DOHH2 (cell line): ENCODE results near the gene CDK9.
A peak's percentile ranks its signal among the peaks of the same experiment; 100 is the strongest.

ENCODE experiments used
- H3F3A ChIP-seq: fragments of 200-600 bp; sonication (generic), shearing (Covaris generic); 2 replicates; pipeline ENCODE4 v1.6.0; 2016; ENCODE audit warnings: antibody characterized with exemption, mild to moderate bottlenecking; ENCODE audit not compliant: control insufficient read depth, insufficient read depth
- H3K27ac ChIP-seq: fragments of 200-600 bp; sonication (generic); 2 replicates; pipeline ENCODE4 v1.5.1; 2014; ENCODE audit warnings: low read depth, mild to moderate bottlenecking, low read length, moderate library complexity
- H3K27me3 ChIP-seq: fragments of 200-600 bp; sonication (generic); 2 replicates; pipeline ENCODE4 v1.6.1; 2014; ENCODE audit warnings: mild to moderate bottlenecking, low read length, mixed read lengths; ENCODE audit not compliant: control insufficient read depth
- H3K36me3 ChIP-seq: fragments of 200-600 bp; sonication (generic); 2 replicates; pipeline ENCODE4 v1.6.1; 2014; ENCODE audit warnings: mild to moderate bottlenecking, low read length, moderate library complexity, mixed read lengths; ENCODE audit not compliant: control insufficient read depth
- H3K4me1 ChIP-seq: fragments of 200-600 bp; sonication (generic); 2 replicates; pipeline ENCODE4 v1.6.1; 2014; ENCODE audit warnings: mild to moderate bottlenecking, low read length, mixed read lengths; ENCODE audit not compliant: control insufficient read depth
- H3K4me2 ChIP-seq: fragments of 200-600 bp; sonication (generic); 2 replicates; pipeline ENCODE4 v1.6.0; 2014; ENCODE audit warnings: mild to moderate bottlenecking, low read length, moderate library complexity
- H3K4me3 ChIP-seq: fragments of 200-600 bp; sonication (generic); 2 replicates; pipeline ENCODE4 v1.5.1; 2014; ENCODE audit warnings: mild to moderate bottlenecking, low read length, mixed read lengths
- H3K79me2 ChIP-seq: fragments of 200-600 bp; sonication (generic); 2 replicates; pipeline ENCODE4 v1.6.1; 2014; ENCODE audit warnings: mild to moderate bottlenecking, low read length, mixed read lengths; ENCODE audit not compliant: control insufficient read depth
- H3K9me2 ChIP-seq: fragments of 200-600 bp; sonication (generic); replicated peaks from 2 replicates; pipeline ENCODE4 v1.6.1; 2014; ENCODE audit warnings: mild to moderate bottlenecking, low read length, mixed read lengths; ENCODE audit not compliant: control insufficient read depth
- H3K9me3 ChIP-seq: fragments of 200-600 bp; sonication (generic); 2 replicates; pipeline ENCODE4 v1.6.1; 2014; ENCODE audit warnings: antibody characterized with exemption, low read length, mixed read lengths; ENCODE audit not compliant: control insufficient read depth, insufficient read depth
- H4K20me1 ChIP-seq: fragments of 200-600 bp; sonication (generic); 2 replicates; pipeline ENCODE4 v1.6.0; 2014; ENCODE audit warnings: low read depth, mild to moderate bottlenecking, antibody characterized with exemption, low read length, moderate library complexity; ENCODE audit not compliant: control insufficient read depth, insufficient read depth
- CTCF ChIP-seq: fragments of 200-600 bp; sonication (generic); IDR thresholded peaks from one replicate; pipeline ENCODE4 v1.5.1; 2014; ENCODE audit warnings: antibody characterized with exemption, mild to moderate bottlenecking, low read depth, low read length; ENCODE audit not compliant: poor library complexity, severe bottlenecking
- EZH2phosphoT487 ChIP-seq: fragments of 200-600 bp; sonication (generic); IDR thresholded peaks from 2 replicates; pipeline ENCODE4 v1.6.1; 2017; ENCODE audit warnings: borderline replicate concordance, mild to moderate bottlenecking, antibody characterized with exemption, low read length, moderate library complexity, mixed read lengths

The CDK9 gene

DNA sequence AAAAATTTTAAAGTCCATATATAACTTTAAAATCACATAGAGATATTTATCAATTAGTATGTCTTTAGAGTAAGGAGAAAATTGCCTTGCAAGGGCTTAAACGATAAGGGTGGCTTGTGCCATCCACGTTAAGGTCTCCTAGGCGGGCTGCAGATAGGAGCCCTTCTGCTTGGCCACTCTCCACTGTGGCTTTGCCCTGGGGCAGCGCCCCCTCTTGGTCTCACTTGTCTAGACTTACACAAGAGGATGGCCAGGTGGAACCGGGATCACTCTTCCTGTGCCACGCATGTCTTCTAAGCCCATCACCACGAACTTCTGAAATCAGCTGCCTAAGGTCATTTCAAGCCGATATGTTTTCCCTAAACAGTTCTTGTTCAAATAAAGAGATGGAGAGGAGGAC lies 19.8 kb downstream of the CDK9 start:
- Histone ChIP-seq H3K79me2 (peaks cover 36% of the 10 kb centered on the region), H3K36me3 (peaks cover 54% of the 10 kb centered on the region), H3K9me2 (no peaks in the 10 kb centered on the region), H3K4me3 (no peak overlapping the region), H3K9me3 (no peaks in the 10 kb centered on the region), H3K4me2 (no peak overlapping the region), H3K27ac (no peak overlapping the region), H4K20me1 (peaks cover 6% of the 10 kb centered on the region; the same call in 1 of the 2 replicates), H3K27me3 (no peaks in the 10 kb centered on the region), H3F3A (0 out of 2 replicates have a peak, but pooled peaks cover 4% of the 10 kb centered on the region), H3K4me1 (peaks cover 28% of the 10 kb centered on the region)
- TF ChIP-seq CTCF (peak; percentile 60), EZH2phosphoT487 (no peak)

DNA sequence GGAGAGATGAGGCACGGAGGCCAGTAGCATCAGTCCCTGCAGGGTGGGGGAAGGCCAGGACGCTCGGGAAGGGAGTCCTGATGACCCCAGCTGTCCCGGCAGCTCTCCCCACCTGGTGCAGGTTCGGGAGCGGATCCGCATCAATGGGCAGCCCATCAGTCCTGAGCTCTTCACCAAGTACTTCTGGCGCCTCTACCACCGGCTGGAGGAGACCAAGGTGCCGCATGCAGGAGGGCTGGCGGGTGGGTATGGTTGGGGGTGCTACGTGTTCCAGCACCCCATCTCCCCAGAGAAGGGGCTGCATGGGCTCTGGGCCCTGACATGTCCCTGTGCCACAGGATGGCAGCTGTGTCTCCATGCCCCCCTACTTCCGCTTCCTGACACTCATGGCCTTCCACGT lies 21.0 kb downstream of the CDK9 start:
- peaks cover 6% of the 10 kb centered on the region; the same call in 1 of the 2 replicates for H4K20me1 ChIP-seq
- 0 out of 2 replicates have a peak, but pooled peaks cover 4% of the 10 kb centered on the region for H3F3A ChIP-seq
- H3K9me2 ChIP-seq, result no peaks in the 10 kb centered on the region
- no peaks in the 10 kb centered on the region for H3K27me3 ChIP-seq
- TF ChIP-seq EZH2phosphoT487 (no peak), CTCF (no peak)
- H3K79me2 ChIP-seq, result peaks cover 36% of the 10 kb centered on the region
- H3K36me3 ChIP-seq, result peaks cover 56% of the 10 kb centered on the region
- H3K9me3 ChIP-seq, result no peaks in the 10 kb centered on the region
- peaks cover 23% of the 10 kb centered on the region for H3K4me1 ChIP-seq
- H3K27ac ChIP-seq, result no peak overlapping the region
- no peak overlapping the region for H3K4me3 ChIP-seq
- no peak overlapping the region for H3K4me2 ChIP-seq

- Histone ChIP-seq H4K20me1 (peaks cover 6% of the 10 kb centered on the region; the same call in 1 of the 2 replicates), H3K9me2 (no peaks in the 10 kb centered on the region), H3K4me1 (peaks cover 16% of the 10 kb centered on the region), H3F3A (no peaks in the 10 kb centered on the region), H3K4me2 (no peak overlapping the region), H3K9me3 (no peaks in the 10 kb centered on the region), H3K27me3 (no peaks in the 10 kb centered on the region), H3K79me2 (peaks cover 31% of the 10 kb centered on the region), H3K4me3 (no peak overlapping the region), H3K27ac (no peak overlapping the region), H3K36me3 (peaks cover 72% of the 10 kb centered on the region)
- no peak for TF ChIP-seq EZH2phosphoT487
- TF ChIP-seq CTCF, result no peak
These were observed 22.6 kb downstream of the CDK9 start for GRCh38 chr9:127808347-127809001.
